Activated T-cell treated with anti-CD3 and anti-CD28 coated beads, Interleukin-2, amount 50 U/mL, for 24 hours (primary cell): ENCODE measurements around the gene APP.

ENCODE experiments used
- DNase-seq: peaks from one replicate; pipeline ENCODE4 v3.0.0-alpha.2; 2020
- H3K27ac Mint-ChIP-seq: 2 replicates; pipeline ENCODE4 v1.8.0; 2020; ENCODE audit warnings: mild to moderate bottlenecking, mixed read lengths
- H3K27me3 Mint-ChIP-seq: 2 replicates; pipeline ENCODE4 v1.8.0; 2020; ENCODE audit warnings: mixed read lengths
- H3K36me3 Mint-ChIP-seq: 2 replicates; pipeline ENCODE4 v1.8.0; 2020; ENCODE audit warnings: low read depth, mixed read lengths
- H3K4me1 Mint-ChIP-seq: 2 replicates; pipeline ENCODE4 v1.8.0; 2020; ENCODE audit warnings: low read depth, mixed read lengths
- H3K4me3 Mint-ChIP-seq: 2 replicates; pipeline ENCODE4 v1.8.0; 2020; ENCODE audit warnings: mild to moderate bottlenecking, moderate library complexity, mixed read lengths
- H3K9me3 Mint-ChIP-seq: 2 replicates; pipeline ENCODE4 v1.8.0; 2020; ENCODE audit warnings: mixed read lengths

The APP gene

GRCh38 chr21:26126168-26126553 is 44.4 kb downstream of the APP start:
- Mint-ChIP-seq H3K27me3 (no peaks in the 10 kb centered on the region), H3K27ac (no peak overlapping the region), H3K36me3 (peaks cover 15% of the 10 kb centered on the region), H3K4me1 (peaks cover 8% of the 10 kb centered on the region), H3K4me3 (no peak overlapping the region), H3K9me3 (no peaks in the 10 kb centered on the region)
- DNase-seq: no peak

- Mint-ChIP-seq H3K27ac (no peak overlapping the region), H3K9me3 (no peaks in the 10 kb centered on the region), H3K4me1 (peaks cover 8% of the 10 kb centered on the region), H3K36me3 (peaks cover 13% of the 10 kb centered on the region), H3K4me3 (no peak overlapping the region), H3K27me3 (no peaks in the 10 kb centered on the region)
- no peak for DNase-seq
Observed at GRCh38 chr21:26125433-26126167, 45.0 kb downstream of the APP start.

DNA sequence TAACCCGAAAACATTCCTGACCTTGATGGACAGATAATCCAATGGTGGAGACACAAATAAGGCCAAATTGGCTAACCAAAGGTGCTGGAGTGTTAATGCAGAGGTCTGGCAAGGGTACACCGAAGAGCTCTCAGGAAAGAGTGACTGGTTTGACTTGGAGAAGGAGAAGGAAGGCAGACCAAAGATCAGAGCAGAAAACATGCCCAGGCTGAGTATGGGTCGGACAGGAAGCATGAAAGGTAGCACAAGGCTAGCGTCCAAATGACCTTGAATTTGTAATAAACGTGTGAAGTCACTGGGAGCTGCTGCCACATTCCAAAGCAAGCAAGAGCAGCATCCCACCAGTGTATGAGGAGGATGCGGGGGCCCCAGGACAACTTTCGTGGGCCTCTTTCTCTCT is 45.7 kb downstream of the APP start:
- no peaks in the 10 kb centered on the region for H3K27me3 Mint-ChIP-seq
- DNase-seq: no peak
- H3K27ac Mint-ChIP-seq: no peak overlapping the region
- H3K4me1 Mint-ChIP-seq: peaks cover 6% of the 10 kb centered on the region
- H3K9me3 Mint-ChIP-seq: no peaks in the 10 kb centered on the region
- H3K4me3 Mint-ChIP-seq: no peak overlapping the region
- peaks cover 8% of the 10 kb centered on the region for H3K36me3 Mint-ChIP-seq

GRCh38 chr21:26124421-26124833 is 46.1 kb downstream of the APP start:
- DNase-seq: no peak
- Mint-ChIP-seq H3K4me1 (peaks cover 7% of the 10 kb centered on the region), H3K4me3 (no peak overlapping the region), H3K36me3 (peaks cover 5% of the 10 kb centered on the region), H3K27me3 (no peaks in the 10 kb centered on the region), H3K27ac (no peak overlapping the region), H3K9me3 (no peaks in the 10 kb centered on the region)

DNA sequence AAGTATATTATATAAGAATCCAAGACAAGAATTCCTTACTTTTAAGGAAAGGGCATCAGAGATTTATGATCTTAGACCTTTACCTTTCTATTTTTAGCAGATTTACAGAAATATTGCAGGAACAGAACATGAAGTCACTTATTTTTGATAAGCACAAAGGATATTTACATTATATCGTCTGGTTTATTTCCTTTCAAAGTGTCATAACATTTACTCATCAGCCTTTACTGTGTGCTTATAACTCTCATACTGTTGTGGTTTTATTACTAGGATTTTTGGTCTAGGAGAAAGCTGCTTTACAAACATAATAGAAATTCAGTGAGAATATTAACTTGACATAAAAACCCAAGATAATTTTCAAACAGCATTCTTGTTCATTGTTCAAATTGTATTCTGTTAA is 47.6 kb downstream of the APP start:
- no peak overlapping the region for H3K4me3 Mint-ChIP-seq
- no peaks in the 10 kb centered on the region for H3K36me3 Mint-ChIP-seq
- H3K9me3 Mint-ChIP-seq: no peaks in the 10 kb centered on the region
- DNase-seq: no peak
- H3K4me1 Mint-ChIP-seq: peaks cover 9% of the 10 kb centered on the region
- no peak overlapping the region for H3K27ac Mint-ChIP-seq
- H3K27me3 Mint-ChIP-seq: no peaks in the 10 kb centered on the region

DNA sequence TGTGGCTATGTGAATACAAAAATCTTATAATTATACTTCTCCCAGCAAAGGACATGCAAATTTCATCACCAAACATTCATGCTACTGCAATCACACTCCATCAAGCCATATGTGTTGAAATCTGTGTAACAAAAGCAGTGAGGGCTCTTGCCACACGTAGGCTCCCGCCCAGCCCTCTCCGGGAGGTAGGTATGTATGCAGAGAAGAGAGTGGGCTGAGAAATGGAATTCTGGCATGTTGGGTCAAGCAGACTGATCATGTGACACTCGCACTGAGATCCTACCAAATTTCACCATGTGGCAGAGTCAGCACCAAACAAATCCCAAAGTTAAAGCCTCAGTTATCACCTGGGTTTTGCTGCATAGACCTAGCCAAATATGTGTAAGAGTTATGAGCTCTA is 49.7 kb downstream of the APP start:
- Mint-ChIP-seq H3K27ac (no peak overlapping the region), H3K4me1 (peaks cover 17% of the 10 kb centered on the region), H3K36me3 (no peaks in the 10 kb centered on the region), H3K4me3 (no peak overlapping the region), H3K27me3 (no peaks in the 10 kb centered on the region), H3K9me3 (no peaks in the 10 kb centered on the region)
- DNase-seq: no peak

DNA sequence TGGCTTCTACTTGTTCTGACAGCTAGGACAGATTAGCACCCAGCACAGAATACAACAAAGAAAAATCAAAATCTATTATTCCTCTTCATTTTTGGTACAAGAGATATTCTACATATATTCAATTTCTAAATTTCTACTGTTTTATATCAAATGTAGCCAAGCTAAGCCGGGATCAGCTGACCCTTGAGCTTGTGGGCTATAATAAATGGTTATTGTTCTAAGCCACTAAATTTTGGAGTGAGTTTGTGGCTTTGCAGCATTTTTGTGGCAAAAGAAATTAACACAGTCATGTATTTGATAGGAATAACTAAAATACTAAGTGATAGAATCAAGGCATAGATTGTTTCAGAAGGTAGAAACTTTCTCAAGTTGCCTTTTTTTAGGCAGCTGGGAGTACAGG is 50.7 kb downstream of the APP start:
- H3K4me1 Mint-ChIP-seq: peaks cover 22% of the 10 kb centered on the region
- no peaks in the 10 kb centered on the region for H3K27me3 Mint-ChIP-seq
- no peaks in the 10 kb centered on the region for H3K9me3 Mint-ChIP-seq
- no peak overlapping the region for H3K4me3 Mint-ChIP-seq
- H3K36me3 Mint-ChIP-seq: no peaks in the 10 kb centered on the region
- no peak for DNase-seq
- no peak overlapping the region for H3K27ac Mint-ChIP-seq

DNA sequence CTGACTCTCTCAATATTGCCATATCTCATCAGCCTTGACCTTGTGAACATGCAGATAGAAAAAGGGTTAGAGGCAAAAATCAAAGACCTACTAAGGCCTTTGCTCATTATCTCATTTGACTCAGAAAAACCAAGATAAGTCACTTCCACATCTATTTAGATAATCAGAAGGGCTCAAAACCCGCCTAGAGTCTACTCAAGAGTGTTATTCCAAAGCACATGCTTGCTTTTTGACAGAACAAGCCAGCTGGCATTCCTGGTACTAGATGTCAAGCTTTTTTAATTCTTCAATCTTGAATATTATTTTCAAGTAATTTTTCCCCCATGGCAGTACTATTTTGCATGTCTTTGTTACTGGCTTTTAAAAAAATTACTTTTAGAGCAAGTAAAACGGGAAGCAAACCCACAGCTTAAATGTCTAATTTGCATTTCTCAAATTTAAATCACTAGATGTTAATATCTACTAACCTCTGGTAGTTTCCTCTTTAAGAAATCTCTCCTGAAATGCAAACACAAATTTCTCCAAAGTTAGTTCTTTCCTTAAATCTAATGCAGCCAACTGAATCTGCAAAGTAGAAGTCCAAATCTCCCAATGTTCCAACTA is 51.5 kb downstream of the APP start:
- Mint-ChIP-seq H3K27ac (no peak overlapping the region), H3K27me3 (no peaks in the 10 kb centered on the region), H3K4me3 (no peak overlapping the region), H3K36me3 (no peaks in the 10 kb centered on the region), H3K9me3 (no peaks in the 10 kb centered on the region), H3K4me1 (peaks cover 22% of the 10 kb centered on the region)
- DNase-seq: no peak

DNA sequence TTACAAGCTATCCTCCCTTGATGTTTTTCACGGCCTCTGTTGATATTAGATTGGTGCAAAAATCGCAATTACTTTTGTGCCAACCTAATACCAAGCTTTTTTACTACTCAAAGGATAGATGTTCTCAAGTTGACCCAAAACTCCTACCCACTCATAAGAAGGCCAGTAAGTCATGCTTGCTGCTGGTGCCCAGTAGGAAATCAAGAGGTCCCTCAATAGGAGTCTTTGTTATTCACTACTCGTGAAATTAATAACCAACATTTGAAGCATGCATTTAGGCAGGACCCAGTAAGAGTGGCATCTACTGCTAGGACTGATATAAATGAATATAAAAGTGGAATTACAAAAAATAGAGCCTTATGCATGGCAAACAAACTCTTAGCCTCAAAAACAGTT is 52.6 kb downstream of the APP start:
- Mint-ChIP-seq H3K9me3 (no peaks in the 10 kb centered on the region), H3K27ac (no peak overlapping the region), H3K4me1 (peaks cover 25% of the 10 kb centered on the region), H3K36me3 (no peaks in the 10 kb centered on the region), H3K4me3 (no peak overlapping the region), H3K27me3 (no peaks in the 10 kb centered on the region)
- no peak for DNase-seq

DNA sequence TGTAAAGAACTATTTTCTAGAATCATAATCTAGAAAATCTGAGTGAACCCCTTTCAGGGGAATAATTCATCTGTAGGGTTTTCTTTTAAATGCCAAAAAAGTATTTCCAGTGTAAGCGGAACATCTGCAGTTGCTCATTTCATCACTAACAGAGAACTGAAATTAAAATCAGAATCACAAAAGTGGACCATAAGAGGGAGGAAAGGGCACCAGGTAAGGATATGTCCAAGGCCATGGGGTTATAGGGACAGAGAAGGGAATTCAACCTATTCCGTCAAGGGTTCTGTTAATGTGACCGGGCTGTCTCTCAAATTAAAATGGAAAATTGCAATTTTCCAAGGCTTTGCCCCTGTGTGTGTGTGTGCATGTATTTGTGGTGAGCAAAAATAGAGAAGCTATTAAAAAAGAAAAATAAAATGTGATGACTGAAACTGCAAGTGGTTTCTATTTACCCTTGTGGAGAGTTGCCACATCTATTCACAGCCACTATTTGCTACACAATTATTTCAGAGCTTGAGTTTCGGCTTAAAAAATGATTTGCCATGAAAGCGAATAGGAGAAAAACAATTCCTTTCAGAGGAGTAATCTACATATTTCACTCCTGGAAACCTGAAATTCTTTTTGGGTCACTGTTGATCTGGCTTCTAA is 53.1 kb downstream of the APP start:
- Mint-ChIP-seq H3K36me3 (no peaks in the 10 kb centered on the region), H3K9me3 (no peaks in the 10 kb centered on the region), H3K27ac (no peak overlapping the region), H3K27me3 (no peaks in the 10 kb centered on the region), H3K4me3 (no peak overlapping the region), H3K4me1 (peaks cover 30% of the 10 kb centered on the region)
- no peak for DNase-seq

GRCh38 chr21:26116456-26117011 is 54.0 kb downstream of the APP start:
- peaks cover 7% of the 10 kb centered on the region for H3K36me3 Mint-ChIP-seq

GRCh38 chr21:26115899-26116298 is 54.7 kb downstream of the APP start:
- DNase-seq: no peak
- H3K4me1 Mint-ChIP-seq: peaks cover 36% of the 10 kb centered on the region
- no peaks in the 10 kb centered on the region for H3K9me3 Mint-ChIP-seq
- H3K27ac Mint-ChIP-seq: no peak overlapping the region
- no peaks in the 10 kb centered on the region for H3K27me3 Mint-ChIP-seq
- no peak overlapping the region for H3K4me3 Mint-ChIP-seq
- H3K36me3 Mint-ChIP-seq: peaks cover 13% of the 10 kb centered on the region

More at GRCh38 chr21:26116456-26117011, 54.0 kb downstream of the APP start:
- no peak for DNase-seq
- Mint-ChIP-seq H3K27ac (no peak overlapping the region), H3K4me3 (no peak overlapping the region), H3K4me1 (peaks cover 36% of the 10 kb centered on the region), H3K9me3 (no peaks in the 10 kb centered on the region), H3K27me3 (no peaks in the 10 kb centered on the region)

DNA sequence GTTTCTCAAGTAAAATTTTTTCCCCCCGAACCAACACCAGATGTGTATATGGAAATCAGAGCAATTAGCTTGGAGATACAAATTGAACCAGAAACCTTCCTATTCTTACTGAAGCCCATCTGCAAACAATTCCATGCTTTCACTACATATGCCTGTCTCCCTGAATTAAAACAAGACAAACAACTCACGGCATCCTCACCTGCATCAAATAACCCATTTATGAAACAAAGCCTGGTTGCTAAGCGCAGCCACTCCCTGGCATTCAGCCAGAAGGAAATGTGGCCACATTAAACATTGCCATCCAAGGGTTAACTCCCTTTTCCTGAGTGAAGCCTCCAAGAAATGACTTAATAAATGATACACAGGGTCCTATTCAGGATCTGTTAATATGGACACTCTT is 55.3 kb downstream of the APP start:
- Mint-ChIP-seq H3K27me3 (no peaks in the 10 kb centered on the region), H3K4me3 (no peak overlapping the region), H3K27ac (no peak overlapping the region), H3K4me1 (peaks cover 36% of the 10 kb centered on the region), H3K36me3 (peaks cover 16% of the 10 kb centered on the region), H3K9me3 (no peaks in the 10 kb centered on the region)
- no peak for DNase-seq

DNA sequence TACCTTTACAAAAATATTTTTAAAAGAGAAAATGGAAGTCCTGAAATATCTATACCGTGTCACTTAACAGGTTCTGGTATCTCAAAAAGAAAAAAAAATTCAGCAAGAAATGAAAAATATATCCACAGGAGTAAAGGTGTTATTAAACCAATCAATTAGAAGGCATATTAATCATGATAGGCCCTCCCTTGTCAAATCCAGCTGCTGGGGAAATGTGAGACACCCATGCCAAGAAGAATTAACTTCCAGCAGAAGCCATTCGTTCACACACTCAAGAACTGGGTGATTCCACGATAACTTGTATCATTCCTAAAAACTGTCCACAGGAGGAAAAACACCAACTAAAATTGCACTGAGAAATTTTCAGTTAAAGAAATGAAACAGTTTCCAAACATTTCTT is 57.6 kb downstream of the APP start:
- DNase-seq: no peak
- Mint-ChIP-seq H3K4me1 (peaks cover 31% of the 10 kb centered on the region), H3K27ac (no peak overlapping the region), H3K27me3 (no peaks in the 10 kb centered on the region), H3K9me3 (no peaks in the 10 kb centered on the region), H3K4me3 (no peak overlapping the region), H3K36me3 (peaks cover 34% of the 10 kb centered on the region)

GRCh38 chr21:26112127-26112742 is 58.3 kb downstream of the APP start:
- no peaks in the 10 kb centered on the region for H3K27me3 Mint-ChIP-seq
- H3K4me3 Mint-ChIP-seq: no peak overlapping the region
- no peak overlapping the region for H3K27ac Mint-ChIP-seq
- H3K36me3 Mint-ChIP-seq: peaks cover 40% of the 10 kb centered on the region
- H3K9me3 Mint-ChIP-seq: no peaks in the 10 kb centered on the region
- no peak for DNase-seq
- peaks cover 29% of the 10 kb centered on the region for H3K4me1 Mint-ChIP-seq
